Panc1 (cell line): ENCODE data around the gene RNASEH2B. TPM values are rescaled to one million over a fixed set of nuclear protein-coding genes. Genes with fewer than 3 reads are reported as not detected.

Source experiments
- ATAC-seq: fragments of 200-7000 bp; cut with Tn5 transposase; 2 replicates; pipeline ENCODE4 v1.9.1; 2020; ENCODE audit warnings: mild to moderate bottlenecking, moderate library complexity
- BruUV-seq: library from RNA; stranded (reverse); fragments of 400-500 nt; replicated peaks from 2 replicates; lab custom pipeline; 2021; lab: Mats Ljungman, UMichigan
- CTCF ChIA-PET: fragments of 300-600 bp; sonication (Branson Sonifier 250); formaldehyde crosslinking; loops from one replicate; lab custom pipeline; 2022; ENCODE audit warnings: antibody characterized with exemption; lab: Charles Lee
- POLR2A ChIA-PET: fragments of 300-600 bp; sonication (Branson Sonifier 250); formaldehyde crosslinking; loops from one replicate; lab custom pipeline; 2022; ENCODE audit warnings: antibody characterized with exemption; lab: Charles Lee
- DNase-seq: peaks from one replicate; pipeline ENCODE4 v3.0.0-alpha.2; 2010; ENCODE audit warnings: low read depth, low spot score
- H3K27ac ChIP-seq: 2 replicates; pipeline ENCODE4 v1.5.1; 2011; ENCODE audit warnings: mild to moderate bottlenecking, low read length, inconsistent platforms
- H3K27me3 ChIP-seq: fragments of 200-500 bp; sonication (Bioruptor generic); 2 replicates; pipeline ENCODE4 v1.6.0; 2014; ENCODE audit warnings: low read length, inconsistent platforms; ENCODE audit not compliant: control insufficient read depth, insufficient read depth
- H3K36me3 ChIP-seq: fragments of 200-500 bp; sonication (Bioruptor generic); 2 replicates; pipeline ENCODE4 v1.5.1; 2014; ENCODE audit warnings: inconsistent platforms, mild to moderate bottlenecking, low read length, moderate library complexity; ENCODE audit not compliant: control insufficient read depth, insufficient read depth
- H3K4me1 ChIP-seq: 2 replicates; pipeline ENCODE4 v1.5.1; 2011; ENCODE audit warnings: inconsistent platforms, mild to moderate bottlenecking, low read length, moderate library complexity; ENCODE audit not compliant: control insufficient read depth, insufficient read depth
- H3K4me3 ChIP-seq, 2 experiments: 2 replicates each; pipeline ENCODE4 v1.5.1; 2011 to 2012; ENCODE audit warnings: low read depth in 2 of 2, low read length in 2 of 2, mild to moderate bottlenecking in 2 of 2, inconsistent platforms in 1 of 2, moderate library complexity in 1 of 2
- H3K9me3 ChIP-seq: fragments of 200-500 bp; sonication (Bioruptor generic); 2 replicates; pipeline ENCODE4 v1.5.1; 2014; ENCODE audit warnings: low read depth, mild to moderate bottlenecking, inconsistent platforms, low read length, moderate library complexity; ENCODE audit not compliant: control insufficient read depth, insufficient read depth
- CTCF ChIP-seq: fragments of 450-650 bp; IDR thresholded peaks from 2 replicates; pipeline ENCODE4 v1.5.1; 2017; ENCODE audit warnings: mild to moderate bottlenecking
- POLR2AphosphoS5 ChIP-seq: IDR thresholded peaks from 2 replicates; pipeline ENCODE4 v1.6.1; 2012; ENCODE audit warnings: mild to moderate bottlenecking, low read depth, low read length, moderate library complexity
- REST ChIP-seq, 2 experiments: IDR thresholded peaks; 2 replicates each; pipeline ENCODE4 v1.6.1; 2011 to 2012; ENCODE audit warnings: low read depth in 2 of 2, control low read depth in 1 of 2, low read length in 1 of 2, mild to moderate bottlenecking in 1 of 2, moderate library complexity in 1 of 2; ENCODE audit not compliant: insufficient read depth in 1 of 2
- SIN3A ChIP-seq: IDR thresholded peaks from 2 replicates; pipeline ENCODE4 v1.6.1; 2012; ENCODE audit warnings: low read depth, mild to moderate bottlenecking, low read length, moderate library complexity, borderline replicate concordance; ENCODE audit not compliant: insufficient read depth
- TCF7L2 ChIP-seq: IDR thresholded peaks from 2 replicates; pipeline ENCODE4 v1.6.1; 2011; ENCODE audit warnings: mild to moderate bottlenecking, low read depth, low read length, inconsistent platforms
- in situ Hi-C: cut with HindIII; loops from 2 replicates; pipeline ENCODE4 v1.10.0; 2016; ENCODE audit warnings: low sequenced_read_pairs, low pct_unique_long_range_greater_than_20kb
- intact Hi-C: fragments of 100-400 bp; cut with micrococcal nuclease; formaldehyde crosslinking; loops from one replicate; pipeline ENCODE4 v1.10.0; 2022; ENCODE audit not compliant: unreplicated experiment
- total RNA-seq: library from RNA; stranded (reverse); gene quantifications from one replicate; pipeline ENCODE4 v1.2.1, GENCODE V29; 2021; ENCODE audit not compliant: unreplicated experiment

The RNASEH2B gene
- total RNA-seq, 1 experiment from 2014 or later: 37.8 TPM

GRCh38 chr13:50914848-50915247, 5.3 kb downstream of the RNASEH2B start:
- POLR2A ChIA-PET: no interaction called here

DNA sequence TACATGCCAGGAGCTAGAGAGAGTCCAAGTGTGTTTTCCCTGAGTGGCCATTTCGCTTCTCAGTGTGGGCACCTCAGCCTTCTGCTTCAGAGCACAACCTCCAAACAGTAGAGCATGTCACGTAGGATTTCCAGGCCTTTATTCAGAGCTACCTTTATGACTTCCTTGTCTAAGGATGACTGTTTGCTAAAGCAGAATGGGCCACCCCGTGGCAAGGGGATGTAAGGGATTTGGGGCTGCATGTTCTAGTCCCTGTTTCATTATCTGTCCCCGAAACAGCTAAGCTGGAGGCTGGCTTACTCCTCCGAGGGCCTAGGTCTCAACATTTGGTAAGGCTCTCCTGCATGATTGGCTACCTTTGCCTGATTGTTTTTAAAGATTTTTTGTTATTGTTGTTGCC, 6.0 kb downstream of the RNASEH2B start:
- no TSS peak for BruUV-seq
- Histone ChIP-seq H3K27ac (peak overlapping the region; percentile 3; the same call in 1 of the 2 replicates), H3K36me3 (no peaks in the 10 kb centered on the region), H3K4me1 (peaks cover 34% of the 10 kb centered on the region), H3K4me3 (no peak overlapping the region), H3K27me3 (no peaks in the 10 kb centered on the region), H3K9me3 (no peaks in the 10 kb centered on the region)
- ATAC-seq (no peak), DNase-seq (no peak)
- intact Hi-C loops (loop anchor here (10.0 kb wide), 1 partner anchor 159 kb away; no protein-coding TSS in a partner anchor), in situ Hi-C loops (no loop called here)
- CTCF ChIA-PET: no interaction called here
- POLR2A ChIA-PET: no interaction called here
- no peak for TF ChIP-seq CTCF
- no peak for TF ChIP-seq SIN3A
- TF ChIP-seq POLR2AphosphoS5: no peak
- no peak for TF ChIP-seq TCF7L2
- no peak for TF ChIP-seq REST (IDR thresholded peaks at IDR 0.05; ENCODE audit: insufficient read depth in 1 of 2, low read depth in 2 of 2, low read length in 1 of 2)

More at GRCh38 chr13:50914848-50915247, 5.3 kb downstream of the RNASEH2B start:
- ATAC-seq: no peak
- H3K4me1 ChIP-seq: peaks cover 34% of the 10 kb centered on the region
- in situ Hi-C loops: no loop called here
- H3K27me3 ChIP-seq: no peaks in the 10 kb centered on the region
- H3K27ac ChIP-seq: peak overlapping the region; percentile 44; the same call in 1 of the 2 replicates
- H3K9me3 ChIP-seq: no peaks in the 10 kb centered on the region
- H3K36me3 ChIP-seq: no peaks in the 10 kb centered on the region; the same call in 1 of the 2 replicates
- no peak overlapping the region for H3K4me3 ChIP-seq
- intact Hi-C loops: loop anchor here (5.0 to 10.0 kb wide), 2 partner anchors 160 to 388 kb away; no protein-coding TSS in a partner anchor
- no TSS peak for BruUV-seq
- no peak for DNase-seq
- CTCF ChIA-PET: no interaction called here
- TF ChIP-seq REST (IDR thresholded peaks at IDR 0.05; ENCODE audit: insufficient read depth in 1 of 2, low read depth in 2 of 2, low read length in 1 of 2) (no peak), TCF7L2 (no peak), CTCF (no peak), SIN3A (no peak), POLR2AphosphoS5 (no peak)
